Stimulated activated CD8-positive, alpha-beta memory T cell treated with anti-CD3 and anti-CD28 coated beads, Interleukin-4, amount 100 ng/mL, for 4 hours (primary cell): Measurements from ENCODE around the gene STRAP.
A peak's percentile ranks its signal among the peaks of the same experiment; 100 is the strongest.
"Not testable (repeated sequence)": the region's sequence is repeated elsewhere in the genome, so short reads cannot be mapped to it uniquely, and the experiment has no call there.

ENCODE experiments used
- DNase-seq, 2 donors: peaks; one replicate each; pipeline ENCODE4 v3.0.0-alpha.2; 2020; ENCODE audit warnings: low read depth in 2 of 2, low spot score in 1 of 2

Gene STRAP

DNA sequence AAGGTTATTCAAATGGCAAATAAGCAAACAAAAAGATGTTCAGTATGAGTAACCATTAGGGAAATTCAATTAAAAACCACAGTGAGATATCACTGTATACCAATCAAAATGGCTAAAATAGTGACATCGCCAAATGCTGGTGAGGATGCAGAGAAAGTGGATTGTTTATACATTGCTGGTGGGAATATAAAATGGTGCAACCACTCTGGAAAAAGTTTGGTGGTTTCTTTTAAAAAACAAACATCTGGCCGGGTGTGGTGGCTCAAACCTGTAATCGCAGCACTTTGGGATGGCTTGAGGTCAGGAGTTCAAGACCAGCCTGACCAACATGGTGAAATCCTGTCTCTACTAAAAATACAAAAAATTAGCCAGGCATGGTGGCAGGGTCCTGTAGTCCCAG is 14.0 kb upstream of the STRAP start:
- no peak for DNase-seq

GRCh38 chr12:15873556-15873955 is 8.6 kb upstream of the STRAP start:
- DNase-seq, result no peak

- DNase-seq, result not testable (repeated sequence)
Measured at GRCh38 chr12:15874556-15875145, 7.5 kb upstream of the STRAP start.

- DNase-seq, result no peak
Measured at GRCh38 chr12:15875863-15876262, 6.3 kb upstream of the STRAP start.

GRCh38 chr12:15879413-15879812 is 2.8 kb upstream of the STRAP start:
- no peak for DNase-seq

GRCh38 chr12:15880721-15881120 is 1.5 kb upstream of the STRAP start:
- no peak for DNase-seq

GRCh38 chr12:15883536-15883935 is 1.3 kb downstream of the STRAP start:
- DNase-seq, result no peak

GRCh38 chr12:15886372-15887042 is 4.3 kb downstream of the STRAP start:
- DNase-seq, result no peak

DNA sequence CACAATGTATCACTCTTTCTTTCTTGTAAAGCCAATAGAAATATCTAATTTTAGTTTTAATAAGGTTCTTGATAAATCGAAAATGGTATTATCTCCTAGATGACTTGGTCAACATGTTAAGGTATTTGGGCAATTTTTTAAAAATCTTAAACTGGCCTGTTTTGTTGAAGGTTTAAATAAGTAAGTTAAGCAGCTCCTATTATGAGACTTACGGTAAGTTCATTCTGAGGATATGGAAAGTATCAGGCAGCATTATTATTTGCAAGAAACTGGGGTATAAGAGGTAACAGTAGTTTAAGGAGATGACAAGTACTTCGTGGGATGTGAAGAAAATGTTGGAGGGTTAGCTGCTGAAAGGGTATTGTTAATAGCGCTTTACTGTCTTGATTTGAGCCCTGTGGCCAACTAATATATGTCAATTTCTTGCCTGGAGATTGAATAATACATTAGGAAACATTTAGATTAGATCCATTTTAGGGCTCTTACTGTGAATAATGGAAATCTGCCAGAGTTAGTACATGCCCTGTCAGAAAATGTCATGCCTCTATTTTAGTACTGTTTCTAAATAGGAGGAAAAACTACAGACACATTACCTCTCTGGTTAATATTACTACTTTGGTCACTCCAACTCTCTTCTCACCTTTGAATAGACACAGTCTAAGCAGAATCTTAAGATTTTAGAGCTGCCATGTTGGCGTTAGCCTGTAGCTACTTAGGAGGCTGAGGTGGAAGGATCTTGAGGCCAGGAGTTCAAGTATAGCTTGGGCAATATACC is 5.0 kb downstream of the STRAP start:
- no peak for DNase-seq

- DNase-seq, result no peak
Measured at GRCh38 chr12:15892645-15893259, 10.6 kb downstream of the STRAP start.

GRCh38 chr12:15893260-15893659 is 11.1 kb downstream of the STRAP start:
- no peak for DNase-seq

DNA sequence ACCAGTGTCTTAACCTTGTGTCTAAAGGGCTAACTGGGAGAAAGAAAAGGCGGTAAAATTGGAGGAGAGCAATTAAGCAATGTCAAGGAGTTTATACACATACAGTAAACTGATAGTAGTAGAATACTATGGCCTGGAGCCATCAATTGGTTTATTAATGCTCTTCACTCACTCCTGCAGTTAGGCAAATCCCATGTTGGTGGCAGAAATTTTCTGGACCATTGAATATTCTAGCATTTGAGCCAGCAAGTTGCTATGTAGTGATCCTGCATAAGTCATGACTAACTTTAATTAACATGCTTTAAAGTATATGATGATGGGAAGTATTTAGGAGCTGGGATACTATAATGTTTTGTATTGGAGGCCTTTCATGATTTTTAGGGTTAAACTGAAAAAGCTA is 14.7 kb downstream of the STRAP start:
- DNase-seq, result no peak

- no peak for DNase-seq
Measured at GRCh38 chr12:15897433-15897832, 15.2 kb downstream of the STRAP start.

DNA sequence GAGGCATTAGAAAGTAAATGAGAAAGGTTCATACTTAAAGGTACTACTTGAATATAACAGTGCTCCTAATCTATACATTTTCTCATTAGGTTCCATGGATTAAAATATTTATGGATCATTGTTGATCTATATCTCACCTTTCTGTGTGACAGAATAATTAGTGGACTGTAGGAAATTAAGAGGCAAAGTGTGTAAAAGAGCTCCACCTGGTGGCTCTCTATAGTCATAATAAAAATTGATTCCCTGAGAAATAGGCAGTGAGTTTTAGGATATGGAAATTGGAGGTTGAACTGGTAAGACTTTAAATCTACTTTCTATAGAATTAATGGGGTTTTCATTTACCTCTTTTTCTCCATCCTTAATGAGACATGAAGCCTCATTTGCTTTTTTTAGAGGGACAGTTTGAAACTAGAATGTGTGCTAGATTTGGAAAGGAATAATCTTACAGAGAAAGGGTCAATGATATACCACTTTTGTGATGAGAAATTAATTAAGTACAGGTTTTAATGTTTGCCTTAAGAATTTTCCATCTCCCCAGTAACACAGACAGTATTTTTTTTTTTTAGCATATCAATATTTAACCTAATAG is 17.2 kb downstream of the STRAP start:
- DNase-seq, result no peak

DNA sequence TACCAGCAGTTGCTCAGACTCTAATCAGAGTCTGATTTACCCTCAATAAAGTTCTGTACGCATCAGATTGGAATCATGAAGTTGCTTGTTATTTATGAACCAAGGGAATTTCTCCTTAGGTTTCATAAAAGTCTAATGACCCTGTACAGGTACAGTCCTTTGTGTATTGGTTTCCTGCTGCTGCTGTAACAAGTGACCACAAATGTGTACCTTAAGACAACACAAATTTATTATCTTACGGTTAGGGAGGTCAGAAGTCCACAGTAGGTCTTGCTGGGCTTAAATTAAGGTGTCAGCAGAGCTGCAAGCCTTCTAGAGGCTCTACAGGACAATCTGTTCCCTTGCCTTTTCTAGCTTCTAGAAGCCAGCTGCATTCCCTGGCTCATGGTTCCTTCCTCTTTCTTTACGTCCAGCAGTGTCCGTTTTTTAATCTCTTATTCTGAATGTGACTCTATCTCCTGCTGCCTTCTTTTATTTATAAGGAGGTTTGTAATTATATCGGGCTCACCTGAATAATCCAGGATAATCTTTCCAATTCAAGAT is 22.3 kb downstream of the STRAP start:
- DNase-seq, result no peak

DNA sequence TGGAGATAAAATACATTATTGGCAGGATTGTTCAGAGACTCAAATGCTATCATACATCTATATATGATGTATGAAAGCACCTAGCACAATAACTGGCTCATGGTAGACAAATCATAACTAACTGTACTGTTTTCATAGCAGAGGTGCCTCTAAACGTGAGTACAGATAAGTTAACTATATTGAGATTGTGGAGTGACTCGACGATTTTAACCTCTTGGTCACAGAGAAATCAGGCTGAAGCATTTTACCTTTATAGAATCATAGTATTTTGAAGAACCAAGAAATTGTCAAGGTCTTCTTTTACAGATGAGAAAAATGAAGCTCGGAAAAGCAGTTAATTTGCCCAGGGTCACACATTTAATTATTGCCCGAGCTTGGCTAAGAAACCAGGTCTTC is 28.3 kb downstream of the STRAP start:
- DNase-seq, result no peak

- peak; percentile 1 to 2 for DNase-seq
Measured at GRCh38 chr12:15910864-15911721, 28.9 kb downstream of the STRAP start, which contains the start of gene DERA. Gene DERA (plus strand): TSS chr12:15911332. CDS start chr12:15911384, 52 bp downstream.

DNA sequence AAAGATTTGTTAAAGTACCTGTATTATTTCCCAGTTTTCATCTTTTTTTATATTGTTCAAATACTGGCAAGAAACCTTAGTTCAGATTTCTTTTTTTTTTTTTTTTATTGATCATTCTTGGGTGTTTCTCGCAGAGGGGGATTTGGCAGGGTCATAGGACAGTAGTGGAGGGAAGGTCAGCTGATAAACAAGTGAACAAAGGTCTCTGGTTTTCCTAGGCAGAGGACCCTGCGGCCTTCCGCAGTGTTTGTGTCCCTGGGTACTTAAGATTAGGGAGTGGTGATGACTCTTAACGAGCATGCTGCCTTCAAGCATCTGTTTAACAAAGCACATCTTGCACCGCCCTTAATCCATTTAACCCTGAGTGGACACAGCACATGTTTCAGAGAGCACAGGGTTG is 29.7 kb downstream of the STRAP start:
- DNase-seq, result not testable (repeated sequence)

DNA sequence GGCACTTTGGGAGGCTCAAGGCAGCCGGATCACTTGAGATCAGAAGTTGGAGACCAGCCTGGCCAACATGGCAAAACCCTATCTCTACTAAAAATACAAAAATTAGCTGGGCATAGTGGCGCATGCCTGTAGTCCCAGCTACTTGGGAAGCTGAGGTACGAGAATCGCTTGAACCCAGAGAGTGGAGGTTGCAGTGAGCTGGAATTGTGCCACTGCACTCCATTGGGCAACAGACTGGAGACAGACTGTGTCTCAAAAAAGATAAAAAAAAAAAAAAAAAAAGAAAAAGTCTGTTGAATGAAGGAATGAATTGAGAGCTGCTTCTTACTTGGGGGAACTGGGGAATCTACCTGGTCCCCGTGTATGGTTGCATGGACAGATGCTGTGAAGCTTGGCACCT is 31.9 kb downstream of the STRAP start:
- DNase-seq, result not testable (repeated sequence)

DNA sequence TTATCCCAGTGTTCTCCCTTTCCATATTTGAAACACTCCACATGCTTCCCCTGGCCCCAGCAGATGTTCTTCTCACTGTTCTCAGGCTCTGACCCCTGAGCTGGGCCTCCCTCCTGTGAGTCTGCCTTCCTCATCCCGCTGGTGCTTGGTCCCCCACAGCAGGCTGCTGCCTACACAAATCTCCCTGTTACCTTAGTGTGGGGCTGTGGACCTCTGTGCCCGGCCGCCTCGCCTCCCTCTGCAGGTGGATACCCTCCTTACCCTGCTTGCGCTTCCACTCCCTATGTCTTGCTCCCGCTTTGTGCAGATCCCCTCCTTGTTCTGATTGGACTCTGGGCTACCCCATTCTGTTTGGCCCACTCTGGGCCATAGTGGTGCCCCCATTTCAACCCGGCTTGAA is 35.9 kb downstream of the STRAP start:
- no peak for DNase-seq
